PC-9 (cell line): ENCODE data around the gene WRAP73. TPM values are rescaled to one million over a fixed set of nuclear protein-coding genes. Genes with fewer than 3 reads are reported as not detected.

Experiments used
- BruUV-seq: library from RNA; stranded (reverse); fragments of 400-500 nt; replicated peaks from 2 replicates; lab custom pipeline; 2021; lab: Mats Ljungman, UMichigan
- CTCF ChIA-PET: fragments of 300-600 bp; sonication (Branson Sonifier 250); formaldehyde crosslinking; loops from one replicate; lab custom pipeline; 2022; ENCODE audit warnings: antibody characterized with exemption; lab: Charles Lee
- POLR2A ChIA-PET: fragments of 300-600 bp; sonication (Branson Sonifier 250); formaldehyde crosslinking; loops from one replicate; lab custom pipeline; 2022; ENCODE audit warnings: antibody characterized with exemption; ENCODE audit not compliant: unreplicated experiment; lab: Charles Lee
- DNase-seq, 2 experiments: peaks; one replicate each; pipeline versions ENCODE4 v3.0.0 to v3.0.0-alpha.2; 2015 to 2022; ENCODE audit warnings: mixed read lengths in 1 of 2
- H2AFZ ChIP-seq: fragments of 200-600 bp; sonication (generic); 2 replicates; pipeline ENCODE4 v1.8.1; 2017; ENCODE audit warnings: antibody characterized with exemption
- H3F3A ChIP-seq: fragments of 200-600 bp; sonication (generic); 2 replicates; pipeline ENCODE4 v1.8.1; 2017; ENCODE audit warnings: antibody characterized with exemption, mild to moderate bottlenecking, low read depth; ENCODE audit not compliant: insufficient read depth
- H3K27ac ChIP-seq: fragments of 200-600 bp; sonication (generic); 2 replicates; pipeline ENCODE4 v1.6.1; 2016; ENCODE audit warnings: mixed run types
- H3K27me3 ChIP-seq: fragments of 200-600 bp; sonication (generic); 2 replicates; pipeline ENCODE4 v1.6.1; 2016; ENCODE audit warnings: low read depth, mixed run types; ENCODE audit not compliant: insufficient read depth
- H3K36me3 ChIP-seq: fragments of 200-600 bp; sonication (generic); 2 replicates; pipeline ENCODE4 v1.6.1; 2016; ENCODE audit warnings: low read depth, mixed run types
- H3K4me1 ChIP-seq: fragments of 200-600 bp; sonication (generic); replicated peaks from 2 replicates; pipeline ENCODE4 v1.6.1; 2016; ENCODE audit warnings: mixed run types; ENCODE audit not compliant: insufficient read depth
- H3K4me2 ChIP-seq: fragments of 200-600 bp; sonication (generic); 2 replicates; pipeline ENCODE4 v1.6.1; 2017; ENCODE audit warnings: mixed run types
- H3K4me3 ChIP-seq: fragments of 200-600 bp; sonication (generic); 2 replicates; pipeline ENCODE4 v1.6.1; 2016; ENCODE audit warnings: mixed run types
- H3K79me2 ChIP-seq: fragments of 200-600 bp; sonication (generic); 2 replicates; pipeline ENCODE4 v1.6.1; 2017; ENCODE audit warnings: low read depth, mixed run types
- H3K9me2 ChIP-seq: fragments of 200-600 bp; sonication (generic); 2 replicates; pipeline ENCODE4 v1.8.1; 2017; ENCODE audit warnings: mild to moderate bottlenecking; ENCODE audit not compliant: insufficient read depth
- H3K9me3 ChIP-seq: fragments of 200-600 bp; sonication (generic); 2 replicates; pipeline ENCODE4 v1.8.1; 2016; ENCODE audit warnings: low read depth; ENCODE audit not compliant: insufficient read depth
- H4K20me1 ChIP-seq: fragments of 200-600 bp; sonication (generic); 2 replicates; pipeline ENCODE4 v1.8.1; 2017; ENCODE audit not compliant: insufficient read depth
- EZH2 ChIP-seq: fragments of 200-600 bp; sonication (generic); IDR thresholded peaks from 2 replicates; pipeline ENCODE4 v1.8.0; 2017; ENCODE audit warnings: antibody characterized with exemption, low read depth
- intact Hi-C: fragments of 100-400 bp; cut with micrococcal nuclease; formaldehyde crosslinking; loops from one replicate; pipeline ENCODE4 v1.10.0; 2022; ENCODE audit not compliant: unreplicated experiment
- total RNA-seq: library from RNA; stranded (reverse); gene quantifications from 2 replicates; pipeline ENCODE4 v1.2.3, GENCODE V29; 2021
- TF ChIP-seq, protein P1 (sequence below): fragments of 200-600 bp; sonication (generic); conservative IDR thresholded peaks from 2 replicates; pipeline ENCODE4 v1.6.1; 2017; ENCODE audit warnings: mixed run types, antibody characterized with exemption, mild to moderate bottlenecking, moderate library complexity

The WRAP73 gene
- total RNA-seq, 1 experiment from 2014 or later: 25.5 TPM

DNA sequence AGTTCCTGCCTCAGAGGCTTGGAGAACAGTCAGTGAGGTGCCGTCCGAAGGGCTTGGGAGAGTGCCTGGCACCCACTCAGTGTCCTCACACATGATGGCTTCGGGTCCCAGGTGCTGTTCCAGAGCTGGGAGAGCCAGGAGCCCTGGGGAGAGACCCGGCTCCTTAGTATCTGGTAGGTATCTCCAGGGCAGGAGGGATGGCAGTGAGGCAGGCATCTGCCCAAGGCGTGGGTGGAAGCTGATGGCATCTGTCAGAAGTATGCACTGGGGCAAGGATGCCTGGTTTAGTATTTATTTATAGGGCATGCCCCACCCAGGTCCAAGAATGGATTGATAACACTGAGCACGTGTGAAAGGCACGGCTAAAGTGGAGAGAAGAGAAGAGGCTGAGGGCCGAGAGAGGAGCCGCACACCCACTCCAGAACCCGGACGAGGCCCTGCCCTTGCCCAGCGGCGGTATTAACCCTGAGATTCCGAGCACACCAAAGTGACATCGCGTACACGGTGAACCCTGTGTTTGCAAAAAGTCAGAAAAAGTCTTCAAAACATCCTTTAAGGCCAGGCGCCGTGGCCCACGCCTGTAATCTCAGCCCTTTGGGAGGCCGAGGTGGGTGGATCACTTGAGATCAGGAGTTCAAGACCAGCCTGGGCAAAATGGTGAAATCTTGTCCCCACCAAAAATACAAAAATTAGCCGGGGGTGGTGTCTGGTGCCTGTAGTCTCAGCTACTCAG, 4.8 kb upstream of the WRAP73 start:
- H3K4me1 ChIP-seq: no peaks in the 10 kb centered on the region
- peak in 1 of 2 experiments; percentile 21 for DNase-seq
- peaks cover 75% of the 10 kb centered on the region for H3K27me3 ChIP-seq
- peaks cover under 1% of the 10 kb centered on the region; the same call in 1 of the 2 replicates for H3K79me2 ChIP-seq
- CTCF ChIA-PET: no interaction called here
- H3K9me3 ChIP-seq: no peaks in the 10 kb centered on the region
- H2AFZ ChIP-seq: no peak overlapping the region
- no peak overlapping the region for H3K4me2 ChIP-seq
- POLR2A ChIA-PET: no interaction called here
- no peaks in the 10 kb centered on the region; the same call in 1 of the 2 replicates for H4K20me1 ChIP-seq
- H3F3A ChIP-seq: peaks cover 5% of the 10 kb centered on the region; the same call in 1 of the 2 replicates
- no peaks in the 10 kb centered on the region for H3K9me2 ChIP-seq
- TF ChIP-seq, protein P1, sequence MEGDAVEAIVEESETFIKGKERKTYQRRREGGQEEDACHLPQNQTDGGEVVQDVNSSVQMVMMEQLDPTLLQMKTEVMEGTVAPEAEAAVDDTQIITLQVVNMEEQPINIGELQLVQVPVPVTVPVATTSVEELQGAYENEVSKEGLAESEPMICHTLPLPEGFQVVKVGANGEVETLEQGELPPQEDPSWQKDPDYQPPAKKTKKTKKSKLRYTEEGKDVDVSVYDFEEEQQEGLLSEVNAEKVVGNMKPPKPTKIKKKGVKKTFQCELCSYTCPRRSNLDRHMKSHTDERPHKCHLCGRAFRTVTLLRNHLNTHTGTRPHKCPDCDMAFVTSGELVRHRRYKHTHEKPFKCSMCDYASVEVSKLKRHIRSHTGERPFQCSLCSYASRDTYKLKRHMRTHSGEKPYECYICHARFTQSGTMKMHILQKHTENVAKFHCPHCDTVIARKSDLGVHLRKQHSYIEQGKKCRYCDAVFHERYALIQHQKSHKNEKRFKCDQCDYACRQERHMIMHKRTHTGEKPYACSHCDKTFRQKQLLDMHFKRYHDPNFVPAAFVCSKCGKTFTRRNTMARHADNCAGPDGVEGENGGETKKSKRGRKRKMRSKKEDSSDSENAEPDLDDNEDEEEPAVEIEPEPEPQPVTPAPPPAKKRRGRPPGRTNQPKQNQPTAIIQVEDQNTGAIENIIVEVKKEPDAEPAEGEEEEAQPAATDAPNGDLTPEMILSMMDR: no peak
- no peak for TF ChIP-seq EZH2
- BruUV-seq: no TSS peak
- intact Hi-C loops: no loop called here
- no peak overlapping the region for H3K27ac ChIP-seq
- no peaks in the 10 kb centered on the region for H3K36me3 ChIP-seq
- no peak overlapping the region for H3K4me3 ChIP-seq

DNA sequence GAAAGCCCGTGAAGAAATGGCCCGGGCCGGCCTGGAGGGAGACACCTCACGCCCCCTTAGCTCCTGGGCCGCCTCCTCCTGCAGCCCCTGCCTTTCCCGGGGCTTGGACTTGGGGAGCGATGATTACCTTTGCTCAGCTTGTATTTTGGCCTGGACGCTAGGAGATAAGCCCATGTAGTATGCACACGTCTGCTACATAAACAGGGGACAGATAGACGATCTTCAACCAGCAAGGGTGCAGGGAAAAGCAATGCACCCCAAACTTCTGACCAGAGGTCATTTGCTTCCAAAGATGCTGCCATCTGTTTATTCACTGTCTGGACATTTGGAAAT, 3.3 kb upstream of the WRAP73 start:
- Histone ChIP-seq H2AFZ (no peak overlapping the region), H3K9me3 (no peaks in the 10 kb centered on the region), H3K4me3 (no peak overlapping the region), H3K4me2 (no peak overlapping the region), H3F3A (peaks cover 5% of the 10 kb centered on the region; the same call in 1 of the 2 replicates), H3K27ac (no peak overlapping the region), H3K27me3 (peaks cover 65% of the 10 kb centered on the region), H3K9me2 (no peaks in the 10 kb centered on the region), H3K79me2 (peaks cover 13% of the 10 kb centered on the region), H4K20me1 (no peaks in the 10 kb centered on the region; the same call in 1 of the 2 replicates), H3K36me3 (no peaks in the 10 kb centered on the region), H3K4me1 (peaks cover 7% of the 10 kb centered on the region)
- TF ChIP-seq, protein P1: no peak
- no peak for TF ChIP-seq EZH2
- intact Hi-C loops: no loop called here
- no TSS peak for BruUV-seq
- DNase-seq: no peak
- CTCF ChIA-PET: interaction anchor here (0.7 kb wide), 1 partner anchor 22 kb away, joined by 4 read pairs; no protein-coding TSS in a partner anchor
- POLR2A ChIA-PET: no interaction called here

DNA sequence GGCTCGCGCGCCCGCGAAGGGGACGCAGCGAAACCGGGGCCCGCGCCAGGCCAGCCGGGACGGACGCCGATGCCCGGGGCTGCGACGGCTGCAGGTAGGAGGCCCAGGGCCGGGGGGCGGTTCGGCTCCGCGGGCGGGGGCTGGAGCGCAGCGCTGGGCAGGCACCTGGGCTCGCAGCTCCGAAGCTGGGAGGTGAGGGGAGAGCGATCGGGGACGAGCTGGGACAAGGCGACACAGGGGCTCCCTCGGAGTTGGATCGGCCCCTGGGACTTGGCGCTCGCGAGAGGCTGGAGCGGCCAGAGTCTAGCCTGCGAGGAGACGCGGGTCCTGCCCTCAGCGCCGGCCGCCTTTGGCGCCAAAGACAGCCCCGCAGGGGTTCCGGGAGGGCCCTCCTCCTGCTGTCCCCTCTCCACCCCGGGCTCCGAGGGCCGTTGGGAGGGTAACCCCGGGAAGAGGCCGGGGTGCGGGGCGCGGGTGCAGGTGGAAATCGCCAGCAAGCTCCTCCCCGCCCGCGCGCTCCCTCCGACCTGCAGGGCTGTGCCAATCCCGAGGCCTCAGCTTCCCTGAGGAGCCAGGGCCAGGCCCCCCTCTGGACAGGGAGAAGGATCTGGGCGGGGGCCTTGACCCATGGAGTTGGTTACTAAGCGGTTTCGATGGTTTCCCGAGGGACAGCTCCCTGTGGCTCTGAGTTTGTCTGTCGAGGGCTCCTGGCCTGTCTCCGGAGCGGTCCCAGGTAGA, 2.8 kb upstream of the WRAP73 start:
- Histone ChIP-seq H3K27ac (no peak overlapping the region), H3K27me3 (peaks cover 60% of the 10 kb centered on the region), H3F3A (peaks cover 5% of the 10 kb centered on the region; the same call in 1 of the 2 replicates), H3K4me3 (peak overlapping the region; percentile 33; the same call in 1 of the 2 replicates), H3K4me2 (peak overlapping the region; percentile 58; the same call in 1 of the 2 replicates), H4K20me1 (no peaks in the 10 kb centered on the region), H2AFZ (no peak overlapping the region), H3K4me1 (peaks cover 7% of the 10 kb centered on the region), H3K36me3 (no peaks in the 10 kb centered on the region), H3K9me3 (no peaks in the 10 kb centered on the region), H3K79me2 (peaks cover 13% of the 10 kb centered on the region), H3K9me2 (no peaks in the 10 kb centered on the region)
- CTCF ChIA-PET: no interaction called here
- DNase-seq: peak in 1 of 2 experiments; percentile 33
- BruUV-seq: TSS peak; percentile 29
- TF ChIP-seq, protein P1: no peak
- no peak for TF ChIP-seq EZH2
- POLR2A ChIA-PET: interaction anchor here (0.6 kb wide), 1 partner anchor 14 kb away, joined by 4 read pairs; no protein-coding TSS in a partner anchor
- intact Hi-C loops: no loop called here
